Endodermal cell (in vitro differentiated cells): Measurements from ENCODE around the gene BTRC. TPM values are rescaled to one million over a fixed set of nuclear protein-coding genes. Genes with fewer than 3 reads are reported as not detected.

Experiments used
- DNase-seq: peaks from one replicate; pipeline ENCODE4 v3.0.0-alpha.2; 2017
- H3K27ac ChIP-seq: 2 replicates; pipeline ENCODE4 v1.5.1; 2013; ENCODE audit warnings: mild to moderate bottlenecking, low read depth, low read length, moderate library complexity
- H3K27me3 ChIP-seq: 2 replicates; pipeline ENCODE4 v1.6.1; 2013; ENCODE audit warnings: mild to moderate bottlenecking, low read length, moderate library complexity; ENCODE audit not compliant: insufficient read depth, control insufficient read depth, poor library complexity, severe bottlenecking
- H3K36me3 ChIP-seq: 2 replicates; pipeline ENCODE4 v1.7.0; 2013; ENCODE audit warnings: mild to moderate bottlenecking, low read length, moderate library complexity; ENCODE audit not compliant: control insufficient read depth, insufficient read depth
- H3K4me1 ChIP-seq: one replicate; pipeline ENCODE4 v1.7.0; 2013; ENCODE audit warnings: low read length; ENCODE audit not compliant: control insufficient read depth, insufficient read depth
- H3K4me3 ChIP-seq: 2 replicates; pipeline ENCODE4 v1.5.1; 2013; ENCODE audit warnings: mild to moderate bottlenecking, low read length, moderate library complexity
- H3K9ac ChIP-seq: 2 replicates; pipeline ENCODE4 v1.6.1; 2013; ENCODE audit warnings: mild to moderate bottlenecking, low read length, moderate library complexity; ENCODE audit not compliant: poor library complexity, severe bottlenecking; ENCODE audit errors: extremely low read depth
- H3K9me3 ChIP-seq: 2 replicates; pipeline ENCODE4 v1.6.1; 2013; ENCODE audit warnings: mild to moderate bottlenecking, low read length, moderate library complexity; ENCODE audit not compliant: control insufficient read depth
- H3K27ac Mint-ChIP-seq: 2 replicates; pipeline ENCODE4 v1.8.0; 2020; ENCODE audit warnings: mixed read lengths
- H3K27me3 Mint-ChIP-seq: 2 replicates; pipeline ENCODE4 v1.8.0; 2021; ENCODE audit warnings: mild to moderate bottlenecking, mixed read lengths; ENCODE audit not compliant: insufficient read depth
- H3K36me3 Mint-ChIP-seq: 2 replicates; pipeline ENCODE4 v1.8.0; 2020; ENCODE audit warnings: low read depth, mixed read lengths
- H3K4me1 Mint-ChIP-seq: 2 replicates; pipeline ENCODE4 v1.8.0; 2020; ENCODE audit warnings: mixed read lengths
- H3K4me3 Mint-ChIP-seq: 2 replicates; pipeline ENCODE4 v1.8.0; 2020; ENCODE audit warnings: mild to moderate bottlenecking, moderate library complexity, mixed read lengths
- H3K9me3 Mint-ChIP-seq: 2 replicates; pipeline ENCODE4 v1.8.0; 2020; ENCODE audit warnings: mild to moderate bottlenecking, mixed read lengths
- CTCF ChIP-seq: fragments of 200-600 bp; sonication (generic); conservative IDR thresholded peaks from 2 replicates; pipeline ENCODE4 v1.5.0; 2021; ENCODE audit warnings: antibody characterized with exemption, mild to moderate bottlenecking
- WGBS, 2 experiments: methylation state at CpG; one replicate each; pipeline versions ENCODE4 v1.1.5 to v1.1.7; 2013; ENCODE audit warnings: missing lambda C conversion rate in 2 of 2, mixed read lengths in 1 of 2; ENCODE audit not compliant: insufficient coverage in 1 of 2, insufficient read length in 1 of 2; 5-methylcytosine and 5-hydroxymethylcytosine counted together
- total RNA-seq, 2 donors: library from RNA; stranded (reverse); fragmentation: NEBNext Ultra II Directional in 1 of 2; extraction: Animal tissue kit (Norgen Biotek cat#: 25700) in 1 of 2; gene quantifications; 2 replicates in 1 of 2; 3 replicates in 1 of 2; pipeline ENCODE4 v1.2.1, GENCODE V29; 2021

BTRC gene
- total RNA-seq, 2 donors from 2014 or later: 30.1 to 38.2 TPM

- H3K4me1 ChIP-seq: peaks cover under 1% of the 10 kb centered on the region
- H3K4me3 ChIP-seq: no peak overlapping the region
- WGBS, 2 experiments: 92 to 93% methylated on average over 4 to 5 of the region's 5 CpGs
- Mint-ChIP-seq H3K4me1 (peaks cover 3% of the 10 kb centered on the region), H3K9me3 (no peaks in the 10 kb centered on the region), H3K36me3 (no peaks in the 10 kb centered on the region), H3K27me3 (peaks cover 66% of the 10 kb centered on the region), H3K27ac (no peak overlapping the region), H3K4me3 (no peak overlapping the region)
- H3K9me3 ChIP-seq: no peaks in the 10 kb centered on the region
- no peak overlapping the region for H3K9ac ChIP-seq
- H3K27ac ChIP-seq: no peak overlapping the region
- peaks cover 41% of the 10 kb centered on the region for H3K27me3 ChIP-seq
- H3K36me3 ChIP-seq: no peaks in the 10 kb centered on the region
- no peak for DNase-seq
- TF ChIP-seq CTCF: no peak
Measured at GRCh38 chr10:101565370-101565900, 211.5 kb downstream of the BTRC start.

GRCh38 chr10:101565936-101566332 lies 212.0 kb downstream of the BTRC start:
- Histone ChIP-seq H3K4me1 (peaks cover 3% of the 10 kb centered on the region), H3K27ac (no peak overlapping the region), H3K27me3 (peaks cover 46% of the 10 kb centered on the region), H3K36me3 (no peaks in the 10 kb centered on the region), H3K9ac (no peak overlapping the region), H3K4me3 (no peak overlapping the region), H3K9me3 (no peaks in the 10 kb centered on the region)
- 94 to 98% methylated on average over 5 to 8 of the region's 8 CpGs for WGBS, 2 experiments
- no peak overlapping the region for H3K27ac Mint-ChIP-seq
- H3K27me3 Mint-ChIP-seq: peaks cover 71% of the 10 kb centered on the region
- H3K4me1 Mint-ChIP-seq: peaks cover 8% of the 10 kb centered on the region
- H3K36me3 Mint-ChIP-seq: no peaks in the 10 kb centered on the region
- H3K4me3 Mint-ChIP-seq: no peak overlapping the region
- H3K9me3 Mint-ChIP-seq: no peaks in the 10 kb centered on the region
- TF ChIP-seq CTCF: no peak
- DNase-seq: no peak

DNA sequence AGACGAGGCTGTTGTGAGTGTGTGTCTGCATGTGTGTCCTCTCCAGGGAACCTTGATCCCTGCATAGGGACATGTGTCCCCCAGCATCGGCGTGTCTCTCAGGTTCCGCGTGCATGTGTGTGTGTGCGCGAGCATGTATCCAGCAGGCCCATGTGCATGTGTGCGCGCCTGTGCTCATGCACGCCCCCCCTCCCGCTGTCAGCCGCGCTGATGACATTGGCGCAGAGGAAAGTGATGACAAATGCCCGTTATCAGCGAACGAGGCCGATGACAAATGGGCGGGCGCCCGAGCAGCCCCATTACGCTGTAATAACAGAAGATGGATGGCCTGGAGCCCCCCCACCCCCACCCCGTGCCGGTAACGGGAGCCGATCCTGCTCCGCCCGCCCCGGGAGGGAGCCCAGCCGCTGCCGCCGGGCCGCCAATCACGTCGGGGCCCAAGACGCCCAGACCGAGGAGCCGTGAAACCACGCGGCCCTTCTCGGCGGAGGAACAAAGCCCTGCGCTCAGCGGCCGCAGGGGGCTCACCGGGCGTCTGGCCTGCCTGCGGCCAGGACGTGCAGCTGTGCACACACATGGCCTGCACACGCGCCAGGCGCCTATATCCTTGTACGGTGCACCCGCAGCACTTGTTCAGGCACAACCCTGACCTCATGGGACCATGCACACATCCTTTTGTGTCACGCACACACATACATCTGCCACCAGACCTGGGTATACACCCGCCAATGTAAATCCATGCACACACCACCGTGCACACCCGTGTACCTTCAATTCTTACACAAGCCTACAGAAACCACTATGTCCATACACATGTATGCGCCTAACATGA lies 212.6 kb downstream of the BTRC start:
- Mint-ChIP-seq H3K27me3 (peaks cover 78% of the 10 kb centered on the region), H3K9me3 (no peaks in the 10 kb centered on the region), H3K36me3 (no peaks in the 10 kb centered on the region), H3K4me1 (peaks cover 9% of the 10 kb centered on the region), H3K4me3 (no peak overlapping the region), H3K27ac (no peak overlapping the region)
- peak; percentile 76 for DNase-seq
- WGBS, 2 experiments: 56 to 67% methylated on average over 35 to 59 of the region's 59 CpGs
- H3K36me3 ChIP-seq: no peaks in the 10 kb centered on the region
- no peaks in the 10 kb centered on the region for H3K9me3 ChIP-seq
- peaks cover 3% of the 10 kb centered on the region for H3K4me1 ChIP-seq
- no peak overlapping the region for H3K9ac ChIP-seq
- H3K27ac ChIP-seq: no peak overlapping the region
- H3K4me3 ChIP-seq: no peak overlapping the region
- peak; percentile 34 for TF ChIP-seq CTCF
- peaks cover 52% of the 10 kb centered on the region for H3K27me3 ChIP-seq
